ENCODE results near the gene ITGBL1.

The ITGBL1 gene

GRCh38 chr13:101554420-101555125, 102.1 kb downstream of the ITGBL1 start:
- DNase-seq: no peak
- Mint-ChIP-seq H3K4me1 (no peaks in the 10 kb centered on the region), H3K27me3 (peaks cover 20% of the 10 kb centered on the region), H3K27ac (no peak overlapping the region), H3K9me3 (no peaks in the 10 kb centered on the region), H3K4me3 (no peak overlapping the region)
- ATAC-seq: no peak

- H3K9me3 Mint-ChIP-seq: no peaks in the 10 kb centered on the region
- no peak overlapping the region for H3K27ac Mint-ChIP-seq
- no peak overlapping the region for H3K4me3 Mint-ChIP-seq
- no peaks in the 10 kb centered on the region for H3K4me1 Mint-ChIP-seq
- no peak for DNase-seq
- ATAC-seq: no peak
- peaks cover 25% of the 10 kb centered on the region for H3K27me3 Mint-ChIP-seq
These were observed 103.1 kb downstream of the ITGBL1 start for GRCh38 chr13:101555610-101556009.

GRCh38 chr13:101556676-101557123, 104.2 kb downstream of the ITGBL1 start:
- H3K4me3 Mint-ChIP-seq: no peak overlapping the region
- H3K27ac Mint-ChIP-seq: peak overlapping the region in 1 of 2 donors; percentile 19
- ATAC-seq: no peak
- no peaks in the 10 kb centered on the region for H3K4me1 Mint-ChIP-seq
- H3K27me3 Mint-ChIP-seq: peaks cover 27% of the 10 kb centered on the region
- DNase-seq: no peak
- no peaks in the 10 kb centered on the region for H3K9me3 Mint-ChIP-seq

- Mint-ChIP-seq H3K4me1 (no peaks in the 10 kb centered on the region), H3K27me3 (peaks cover 13% of the 10 kb centered on the region), H3K9me3 (no peaks in the 10 kb centered on the region), H3K27ac (no peak overlapping the region), H3K4me3 (no peak overlapping the region)
- no peak for ATAC-seq
- DNase-seq: no peak
These were observed 112.8 kb downstream of the ITGBL1 start for GRCh38 chr13:101565317-101565716.

- no peak overlapping the region for H3K4me3 Mint-ChIP-seq
- no peak for ATAC-seq
- no peaks in the 10 kb centered on the region for H3K27me3 Mint-ChIP-seq
- no peaks in the 10 kb centered on the region for H3K4me1 Mint-ChIP-seq
- DNase-seq: no peak
- no peak overlapping the region for H3K27ac Mint-ChIP-seq
- H3K9me3 Mint-ChIP-seq: no peaks in the 10 kb centered on the region
These were observed 115.4 kb downstream of the ITGBL1 start for GRCh38 chr13:101567841-101568240.

- DNase-seq (no peak), ATAC-seq (no peak)
- no peaks in the 10 kb centered on the region for H3K9me3 Mint-ChIP-seq
- no peak overlapping the region for H3K27ac Mint-ChIP-seq
- no peaks in the 10 kb centered on the region for H3K4me1 Mint-ChIP-seq
- H3K4me3 Mint-ChIP-seq: no peak overlapping the region
- H3K27me3 Mint-ChIP-seq: no peaks in the 10 kb centered on the region
These were observed 117.3 kb downstream of the ITGBL1 start for GRCh38 chr13:101569807-101570206.

- DNase-seq: no peak
- Mint-ChIP-seq H3K27me3 (no peaks in the 10 kb centered on the region), H3K4me1 (no peaks in the 10 kb centered on the region), H3K9me3 (no peaks in the 10 kb centered on the region), H3K4me3 (no peak overlapping the region), H3K27ac (no peak overlapping the region)
- no peak for ATAC-seq
These were observed 117.9 kb downstream of the ITGBL1 start for GRCh38 chr13:101570410-101570809.

- H3K4me3 Mint-ChIP-seq: no peak overlapping the region
- no peak overlapping the region for H3K27ac Mint-ChIP-seq
- ATAC-seq (no peak), DNase-seq (no peak)
- H3K4me1 Mint-ChIP-seq: no peaks in the 10 kb centered on the region
- H3K27me3 Mint-ChIP-seq: no peaks in the 10 kb centered on the region
- no peaks in the 10 kb centered on the region for H3K9me3 Mint-ChIP-seq
These were observed 120.0 kb downstream of the ITGBL1 start for GRCh38 chr13:101572456-101572855.

- H3K4me3 Mint-ChIP-seq: no peak overlapping the region
- peaks cover 8% of the 10 kb centered on the region for H3K27me3 Mint-ChIP-seq
- H3K9me3 Mint-ChIP-seq: no peaks in the 10 kb centered on the region
- H3K4me1 Mint-ChIP-seq: no peaks in the 10 kb centered on the region
- DNase-seq: no peak
- H3K27ac Mint-ChIP-seq: no peak overlapping the region
- no peak for ATAC-seq
These were observed 123.1 kb downstream of the ITGBL1 start for GRCh38 chr13:101575581-101575980.

GRCh38 chr13:101576455-101576854, 124.0 kb downstream of the ITGBL1 start:
- Mint-ChIP-seq H3K4me1 (no peaks in the 10 kb centered on the region), H3K9me3 (no peaks in the 10 kb centered on the region), H3K4me3 (no peak overlapping the region), H3K27me3 (peaks cover 8% of the 10 kb centered on the region), H3K27ac (no peak overlapping the region)
- no peak for ATAC-seq
- no peak for DNase-seq

GRCh38 chr13:101576977-101577376, 124.5 kb downstream of the ITGBL1 start:
- H3K27ac Mint-ChIP-seq: no peak overlapping the region
- no peaks in the 10 kb centered on the region for H3K9me3 Mint-ChIP-seq
- DNase-seq (no peak), ATAC-seq (no peak)
- H3K4me3 Mint-ChIP-seq: no peak overlapping the region
- peaks cover 8% of the 10 kb centered on the region for H3K27me3 Mint-ChIP-seq
- no peaks in the 10 kb centered on the region for H3K4me1 Mint-ChIP-seq

- no peak overlapping the region for H3K27ac Mint-ChIP-seq
- H3K4me1 Mint-ChIP-seq: no peaks in the 10 kb centered on the region
- no peaks in the 10 kb centered on the region for H3K9me3 Mint-ChIP-seq
- peaks cover 8% of the 10 kb centered on the region for H3K27me3 Mint-ChIP-seq
- ATAC-seq: no peak
- DNase-seq: no peak
- no peak overlapping the region for H3K4me3 Mint-ChIP-seq
These were observed 126.9 kb downstream of the ITGBL1 start for GRCh38 chr13:101579281-101579802.

- H3K4me1 Mint-ChIP-seq: no peaks in the 10 kb centered on the region
- ATAC-seq (no peak), DNase-seq (no peak)
- no peak overlapping the region for H3K27ac Mint-ChIP-seq
- no peaks in the 10 kb centered on the region for H3K9me3 Mint-ChIP-seq
- H3K27me3 Mint-ChIP-seq: peaks cover 10% of the 10 kb centered on the region
- H3K4me3 Mint-ChIP-seq: no peak overlapping the region
These were observed 131.9 kb downstream of the ITGBL1 start for GRCh38 chr13:101584331-101584730.

GRCh38 chr13:101590479-101590878, 138.0 kb downstream of the ITGBL1 start:
- DNase-seq (no peak), ATAC-seq (no peak)
- no peaks in the 10 kb centered on the region for H3K4me1 Mint-ChIP-seq
- no peaks in the 10 kb centered on the region for H3K27me3 Mint-ChIP-seq
- no peak overlapping the region for H3K4me3 Mint-ChIP-seq
- peaks cover 0 to 8% of the 10 kb centered on the region in 2 donors for H3K9me3 Mint-ChIP-seq
- H3K27ac Mint-ChIP-seq: no peak overlapping the region

- H3K4me3 Mint-ChIP-seq: no peak overlapping the region
- no peak overlapping the region for H3K27ac Mint-ChIP-seq
- H3K27me3 Mint-ChIP-seq: no peaks in the 10 kb centered on the region
- peaks cover 0 to 9% of the 10 kb centered on the region in 2 donors for H3K9me3 Mint-ChIP-seq
- ATAC-seq (no peak), DNase-seq (no peak)
- no peaks in the 10 kb centered on the region for H3K4me1 Mint-ChIP-seq
These were observed 142.5 kb downstream of the ITGBL1 start for GRCh38 chr13:101594936-101595335.

GRCh38 chr13:101596803-101597202, 144.3 kb downstream of the ITGBL1 start:
- no peak overlapping the region for H3K4me3 Mint-ChIP-seq
- peaks cover 9% of the 10 kb centered on the region for H3K27me3 Mint-ChIP-seq
- DNase-seq (no peak), ATAC-seq (no peak)
- H3K9me3 Mint-ChIP-seq: peaks cover 0 to 9% of the 10 kb centered on the region in 2 donors
- no peaks in the 10 kb centered on the region for H3K4me1 Mint-ChIP-seq
- no peak overlapping the region for H3K27ac Mint-ChIP-seq

Data from stimulated activated naive CD8-positive, alpha-beta T cell treated with anti-CD3 and anti-CD28 coated beads, Interleukin-15, amount 100 ng/mL, for 72 hours (primary cell).